Hepatocyte (in vitro differentiated cells): ENCODE results near the gene CBX4. TPM values are rescaled to one million over a fixed set of nuclear protein-coding genes. Genes with fewer than 3 reads are reported as not detected.
A peak's percentile ranks its signal among the peaks of the same experiment; 100 is the strongest.
"Not testable (repeated sequence)": the region's sequence is repeated elsewhere in the genome, so short reads cannot be mapped to it uniquely, and the experiment has no call there.

Experiments
- DNase-seq: peaks from one replicate; pipeline ENCODE4 v3.0.0-alpha.2; 2016; ENCODE audit warnings: low spot score
- H2AFZ ChIP-seq: fragments of 200-600 bp; sonication (generic); 2 replicates; pipeline ENCODE4 v1.6.0; 2016; ENCODE audit warnings: antibody characterized with exemption, mild to moderate bottlenecking
- H3K27ac ChIP-seq: fragments of 200-600 bp; sonication (generic); 2 replicates; pipeline ENCODE4 v1.5.1; 2016; ENCODE audit warnings: mild to moderate bottlenecking
- H3K27me3 ChIP-seq: fragments of 200-600 bp; sonication (generic); 2 replicates; pipeline ENCODE4 v1.6.1; 2016
- H3K36me3 ChIP-seq: fragments of 200-600 bp; sonication (generic); replicated peaks from 2 replicates; pipeline ENCODE4 v1.5.1; 2016; ENCODE audit warnings: low read depth; ENCODE audit not compliant: insufficient read depth
- H3K4me1 ChIP-seq: fragments of 200-600 bp; sonication (generic); 2 replicates; pipeline ENCODE4 v1.5.1; 2016; ENCODE audit warnings: mild to moderate bottlenecking, moderate library complexity; ENCODE audit not compliant: insufficient read depth
- H3K4me2 ChIP-seq: fragments of 200-600 bp; sonication (generic); 2 replicates; pipeline ENCODE4 v1.6.0; 2016
- H3K4me3 ChIP-seq: fragments of 200-600 bp; sonication (generic); 2 replicates; pipeline ENCODE4 v1.5.1; 2016; ENCODE audit warnings: mild to moderate bottlenecking
- H3K79me2 ChIP-seq: fragments of 200-600 bp; sonication (generic); 2 replicates; pipeline ENCODE4 v1.6.0; 2017; ENCODE audit warnings: mild to moderate bottlenecking
- H3K9me2 ChIP-seq: fragments of 200-600 bp; sonication (generic); replicated peaks from 2 replicates; pipeline ENCODE4 v1.6.0; 2017; ENCODE audit warnings: mild to moderate bottlenecking; ENCODE audit not compliant: insufficient read depth
- H3K9me3 ChIP-seq: fragments of 200-600 bp; sonication (generic); 2 replicates; pipeline ENCODE4 v1.5.1; 2016; ENCODE audit warnings: low read depth, mild to moderate bottlenecking
- H4K20me1 ChIP-seq: fragments of 200-600 bp; sonication (generic); 2 replicates; pipeline ENCODE4 v1.6.0; 2016; ENCODE audit warnings: mild to moderate bottlenecking; ENCODE audit not compliant: insufficient read depth, poor library complexity, severe bottlenecking
- CTCF ChIP-seq: fragments of 200-600 bp; sonication (generic); IDR thresholded peaks from 2 replicates; pipeline ENCODE4 v1.5.1; 2016; ENCODE audit warnings: antibody characterized with exemption, mild to moderate bottlenecking; ENCODE audit not compliant: poor library complexity
- EZH2 ChIP-seq: fragments of 200-600 bp; sonication (generic); IDR thresholded peaks from 2 replicates; pipeline ENCODE4 v1.6.1; 2016; ENCODE audit warnings: antibody characterized with exemption, mild to moderate bottlenecking, borderline replicate concordance
- EZH2phosphoT487 ChIP-seq: fragments of 200-600 bp; sonication (generic); IDR thresholded peaks from one replicate; pipeline ENCODE4 v1.6.1; 2018; ENCODE audit warnings: antibody characterized with exemption, mild to moderate bottlenecking, low read depth, moderate library complexity; ENCODE audit not compliant: unreplicated experiment, severe bottlenecking
- WGBS: methylation state at CpG from one replicate; pipeline ENCODE4 v1.1.6; 2016; ENCODE audit warnings: low lambda C conversion rate; ENCODE audit errors: missing lambda C conversion rate; 5-methylcytosine and 5-hydroxymethylcytosine counted together
- polyA plus RNA-seq: library from polyadenylated mRNA; unstranded; fragments of >200 nt; fragmentation: Nextera tagmentation; extraction: Ambion mirVana; gene quantifications from 2 replicates; pipeline ENCODE4 v1.2.1, GENCODE V29; 2016
- total RNA-seq: library from RNA; depleted of rRNA; stranded (reverse); fragments of >200 nt; gene quantifications from 2 replicates; pipeline ENCODE4 v1.2.3, GENCODE V29; 2014

The CBX4 gene
- total and polyA plus RNA-seq, 2 experiments from 2014 or later: 56.1 to 86.7 TPM

GRCh38 chr17:79854080-79855060 is 15.1 kb upstream of the CBX4 start:
- H4K20me1 ChIP-seq: no peaks in the 10 kb centered on the region
- no peak overlapping the region for H3K27ac ChIP-seq
- no peaks in the 10 kb centered on the region for H3K9me2 ChIP-seq
- H2AFZ ChIP-seq: no peak overlapping the region
- H3K36me3 ChIP-seq: no peaks in the 10 kb centered on the region
- H3K4me1 ChIP-seq: no peaks in the 10 kb centered on the region
- no peak overlapping the region for H3K4me3 ChIP-seq
- no peak overlapping the region for H3K4me2 ChIP-seq
- WGBS: 83% methylated on average over 14 of the region's 14 CpGs
- TF ChIP-seq EZH2 (no peak), EZH2phosphoT487 (no peak), CTCF (no peak)
- no peak for DNase-seq
- H3K9me3 ChIP-seq: no peaks in the 10 kb centered on the region
- H3K27me3 ChIP-seq: no peaks in the 10 kb centered on the region
- H3K79me2 ChIP-seq: no peaks in the 10 kb centered on the region

- H4K20me1 ChIP-seq, H3K36me3 ChIP-seq, H3K9me3 ChIP-seq, H3K27ac ChIP-seq, H3K4me3 ChIP-seq, H3K27me3 ChIP-seq, H3K9me2 ChIP-seq, H3K79me2 ChIP-seq, H2AFZ ChIP-seq, DNase-seq, H3K4me1 ChIP-seq: not testable (repeated sequence)
- H3K4me2 ChIP-seq: peak overlapping the region; percentile 23
- 94% methylated on average over 10 of the region's 10 CpGs for WGBS
Observed at GRCh38 chr17:79853168-79853567, 13.9 kb upstream of the CBX4 start.

- no peaks in the 10 kb centered on the region for H3K9me3 ChIP-seq
- no peaks in the 10 kb centered on the region for H3K27me3 ChIP-seq
- no peaks in the 10 kb centered on the region for H3K79me2 ChIP-seq
- peak overlapping the region; percentile 23 for H3K4me2 ChIP-seq
- no peak for DNase-seq
- no peak overlapping the region for H3K27ac ChIP-seq
- H3K9me2 ChIP-seq: no peaks in the 10 kb centered on the region
- TF ChIP-seq CTCF (no peak), EZH2 (no peak), EZH2phosphoT487 (no peak)
- no peak overlapping the region for H3K4me3 ChIP-seq
- H3K4me1 ChIP-seq: no peaks in the 10 kb centered on the region
- H3K36me3 ChIP-seq: no peaks in the 10 kb centered on the region
- WGBS: 75% methylated on average over 5 of the region's 5 CpGs
- no peaks in the 10 kb centered on the region for H4K20me1 ChIP-seq
- no peak overlapping the region for H2AFZ ChIP-seq
Observed at GRCh38 chr17:79852748-79853147, 13.5 kb upstream of the CBX4 start.

GRCh38 chr17:79851461-79851817 is 12.2 kb upstream of the CBX4 start:
- no peak overlapping the region for H3K4me3 ChIP-seq
- no peak for DNase-seq
- WGBS: 93% methylated on average over 11 of the region's 11 CpGs
- H3K9me3 ChIP-seq: no peaks in the 10 kb centered on the region
- H3K27me3 ChIP-seq: no peaks in the 10 kb centered on the region
- H3K79me2 ChIP-seq: no peaks in the 10 kb centered on the region
- no peaks in the 10 kb centered on the region for H3K4me1 ChIP-seq
- TF ChIP-seq CTCF (no peak), EZH2 (no peak), EZH2phosphoT487 (no peak)
- no peak overlapping the region for H2AFZ ChIP-seq
- no peaks in the 10 kb centered on the region for H3K36me3 ChIP-seq
- H4K20me1 ChIP-seq: no peaks in the 10 kb centered on the region
- H3K27ac ChIP-seq: no peak overlapping the region
- no peaks in the 10 kb centered on the region for H3K9me2 ChIP-seq
- H3K4me2 ChIP-seq: no peak overlapping the region
